CD14-positive monocyte (primary cell): ENCODE results near the gene ZDHHC17. TPM values are rescaled to one million over a fixed set of nuclear protein-coding genes. Genes with fewer than 3 reads are reported as not detected.

Experiments
- DNase-seq, 3 donors: peaks; one replicate each; pipeline ENCODE4 v3.0.0-alpha.2; 2011 to 2022
- H2AFZ ChIP-seq: 2 replicates; pipeline ENCODE4 v1.6.0; 2012; ENCODE audit warnings: mild to moderate bottlenecking, low read depth, low read length, inconsistent platforms; ENCODE audit not compliant: insufficient read depth, poor library complexity, severe bottlenecking
- H3K27ac ChIP-seq, 2 donors: 1 replicate in 1 of 2; 2 replicates in 1 of 2; pipeline ENCODE4 v1.5.1; 2012 to 2013; ENCODE audit warnings: low read length in 2 of 2, control low read depth in 1 of 2, inconsistent platforms in 1 of 2, low read depth in 1 of 2, mild to moderate bottlenecking in 1 of 2
- H3K27me3 ChIP-seq, 2 donors: one replicate each; pipeline versions ENCODE4 v1.6.0 to v1.6.1; 2011 to 2013; ENCODE audit warnings: low read length in 2 of 2; ENCODE audit not compliant: control insufficient read depth in 2 of 2, insufficient read depth in 2 of 2
- H3K36me3 ChIP-seq, 2 donors: replicated peaks in 1 of 2; 1 replicate in 1 of 2; 2 replicates in 1 of 2; pipeline versions ENCODE4 v1.5.1 to v1.6.1; 2012 to 2013; ENCODE audit warnings: low read length in 2 of 2, control low read depth in 1 of 2, inconsistent platforms in 1 of 2, mild to moderate bottlenecking in 1 of 2; ENCODE audit not compliant: insufficient read depth in 2 of 2, control insufficient read depth in 1 of 2
- H3K4me1 ChIP-seq, 2 donors: 1 replicate in 1 of 2; 2 replicates in 1 of 2; pipeline versions ENCODE4 v1.5.1 to v1.6.1; 2012 to 2013; ENCODE audit warnings: low read length in 2 of 2, control low read depth in 1 of 2, inconsistent platforms in 1 of 2, mild to moderate bottlenecking in 1 of 2, moderate library complexity in 1 of 2; ENCODE audit not compliant: insufficient read depth in 2 of 2, control insufficient read depth in 1 of 2
- H3K4me2 ChIP-seq: replicated peaks from 2 replicates; pipeline ENCODE3; 2012; ENCODE audit warnings: low read length, moderate library complexity, mild to moderate bottlenecking; ENCODE audit not compliant: poor library complexity, severe bottlenecking; ENCODE audit errors: extremely low read depth
- H3K4me3 ChIP-seq, 3 experiments: fragments of 200-600 bp in 1 of 3; sonication (generic) in 1 of 3; replicated peaks in 1 of 3; 1 replicate in 2 of 3; 2 replicates in 1 of 3; pipeline ENCODE4 v1.5.1; 2011 to 2013; ENCODE audit warnings: low read length in 3 of 3, mild to moderate bottlenecking in 3 of 3, control low read depth in 2 of 3, low read depth in 2 of 3, inconsistent platforms in 1 of 3, moderate library complexity in 1 of 3
- H3K79me2 ChIP-seq: 2 replicates; pipeline ENCODE4 v1.6.0; 2012; ENCODE audit warnings: mild to moderate bottlenecking, control low read depth, inconsistent platforms, low read length, moderate library complexity; ENCODE audit not compliant: insufficient read depth
- H3K9ac ChIP-seq: 2 replicates; pipeline ENCODE4 v1.6.0; 2017; ENCODE audit warnings: low read length, mild to moderate bottlenecking; ENCODE audit not compliant: insufficient read depth, poor library complexity, severe bottlenecking
- H3K9me3 ChIP-seq, 2 donors: replicated peaks in 1 of 2; 1 replicate in 1 of 2; 2 replicates in 1 of 2; pipeline versions ENCODE4 v1.5.1 to v1.6.1; 2012 to 2013; ENCODE audit warnings: low read length in 2 of 2, control low read depth in 1 of 2; ENCODE audit not compliant: control insufficient read depth in 1 of 2, insufficient read depth in 1 of 2
- H4K20me1 ChIP-seq: 2 replicates; pipeline ENCODE4 v1.6.0; 2012; ENCODE audit warnings: mild to moderate bottlenecking, low read length, control low read depth, moderate library complexity; ENCODE audit not compliant: insufficient read depth
- H3K27ac Mint-ChIP-seq, 7 donors: one replicate each; pipeline ENCODE4 v1.8.0; 2020; ENCODE audit warnings: mild to moderate bottlenecking in 7 of 7, mixed read lengths in 7 of 7, moderate library complexity in 6 of 7, inconsistent platforms in 2 of 7
- H3K27me3 Mint-ChIP-seq, 3 donors: one replicate each; pipeline ENCODE4 v1.8.0; 2021 to 2022; ENCODE audit warnings: low read depth in 3 of 3, mild to moderate bottlenecking in 3 of 3, mixed read lengths in 3 of 3, moderate library complexity in 3 of 3, inconsistent platforms in 1 of 3
- H3K36me3 Mint-ChIP-seq, 2 donors: one replicate each; pipeline ENCODE4 v1.8.0; 2020; ENCODE audit warnings: mixed read lengths in 2 of 2, inconsistent platforms in 1 of 2, mild to moderate bottlenecking in 1 of 2
- H3K4me1 Mint-ChIP-seq: one replicate; pipeline ENCODE4 v1.8.0; 2020; ENCODE audit warnings: mild to moderate bottlenecking, mixed read lengths
- H3K4me3 Mint-ChIP-seq, 2 donors: one replicate each; pipeline ENCODE4 v1.8.0; 2020; ENCODE audit warnings: mild to moderate bottlenecking in 2 of 2, mixed read lengths in 2 of 2, moderate library complexity in 1 of 2
- H3K9me3 Mint-ChIP-seq, 7 donors: one replicate each; pipeline ENCODE4 v1.8.0; 2020 to 2022; ENCODE audit warnings: mixed read lengths in 7 of 7, mild to moderate bottlenecking in 6 of 7, moderate library complexity in 6 of 7, inconsistent platforms in 2 of 7
- CTCF ChIP-seq: fragments of 200-600 bp; IDR thresholded peaks from one replicate; pipeline ENCODE4 v1.8.0; 2022; ENCODE audit warnings: antibody characterized with exemption, mild to moderate bottlenecking
- WGBS: methylation state at CpG from one replicate; pipeline ENCODE4 v1.1.5; 2013; ENCODE audit warnings: missing lambda C conversion rate; ENCODE audit not compliant: insufficient coverage; 5-methylcytosine and 5-hydroxymethylcytosine counted together
- intact Hi-C, 2 donors: fragments of 100-400 bp; cut with micrococcal nuclease; formaldehyde crosslinking; loops; one replicate each; pipeline versions ENCODE4 v1.15.0 to v1.15.1; 2023
- polyA plus RNA-seq, 3 donors: library from polyadenylated mRNA; depleted of rRNA in 1 of 3; unstranded in 2 of 3; stranded (reverse) in 1 of 3; fragments of 300-500 nt in 2 of 3; fragments of >200 nt in 1 of 3; fragmentation: Illumina TruSeq in 2 of 3; gene quantifications; 1 replicate in 2 of 3; 2 replicates in 1 of 3; pipeline ENCODE4 v1.2.3, GENCODE V29; 2012 to 2021

The ZDHHC17 gene
- polyA plus RNA-seq, 3 donors: 4.6 to 31.4 (median 9.3) TPM

- Histone ChIP-seq H3K4me2 (no peak overlapping the region), H3K9me3 (no peaks in the 10 kb centered on the region), H3K27me3 (no peaks in the 10 kb centered on the region), H3K4me1 (no peaks in the 10 kb centered on the region), H3K4me3 (no peak overlapping the region), H4K20me1 (peaks cover 66% of the 10 kb centered on the region), H3K9ac (no peak overlapping the region), H3K79me2 (peaks cover 61% of the 10 kb centered on the region), H2AFZ (no peak overlapping the region), H3K36me3 (no peaks in the 10 kb centered on the region), H3K27ac (no peak overlapping the region)
- H3K27ac Mint-ChIP-seq: no peak overlapping the region
- H3K4me3 Mint-ChIP-seq: no peak overlapping the region
- peaks cover 0 to 5% (median 0%) of the 10 kb centered on the region in 7 donors for H3K9me3 Mint-ChIP-seq
- no peak for TF ChIP-seq CTCF
- H3K27me3 Mint-ChIP-seq: no peaks in the 10 kb centered on the region
- H3K4me1 Mint-ChIP-seq: peaks cover 1% of the 10 kb centered on the region
- no peak for DNase-seq
- intact Hi-C loops: loop anchor here (2.0 to 5.0 kb wide), 2 partner anchors 167 kb away; no protein-coding TSS in a partner anchor
- peaks cover under 1 to 2% of the 10 kb centered on the region in 2 donors for H3K36me3 Mint-ChIP-seq
- WGBS: 88% methylated on average over 1 of the region's 3 CpGs
Observed at GRCh38 chr12:76789335-76790050, 25.6 kb downstream of the ZDHHC17 start.

DNA sequence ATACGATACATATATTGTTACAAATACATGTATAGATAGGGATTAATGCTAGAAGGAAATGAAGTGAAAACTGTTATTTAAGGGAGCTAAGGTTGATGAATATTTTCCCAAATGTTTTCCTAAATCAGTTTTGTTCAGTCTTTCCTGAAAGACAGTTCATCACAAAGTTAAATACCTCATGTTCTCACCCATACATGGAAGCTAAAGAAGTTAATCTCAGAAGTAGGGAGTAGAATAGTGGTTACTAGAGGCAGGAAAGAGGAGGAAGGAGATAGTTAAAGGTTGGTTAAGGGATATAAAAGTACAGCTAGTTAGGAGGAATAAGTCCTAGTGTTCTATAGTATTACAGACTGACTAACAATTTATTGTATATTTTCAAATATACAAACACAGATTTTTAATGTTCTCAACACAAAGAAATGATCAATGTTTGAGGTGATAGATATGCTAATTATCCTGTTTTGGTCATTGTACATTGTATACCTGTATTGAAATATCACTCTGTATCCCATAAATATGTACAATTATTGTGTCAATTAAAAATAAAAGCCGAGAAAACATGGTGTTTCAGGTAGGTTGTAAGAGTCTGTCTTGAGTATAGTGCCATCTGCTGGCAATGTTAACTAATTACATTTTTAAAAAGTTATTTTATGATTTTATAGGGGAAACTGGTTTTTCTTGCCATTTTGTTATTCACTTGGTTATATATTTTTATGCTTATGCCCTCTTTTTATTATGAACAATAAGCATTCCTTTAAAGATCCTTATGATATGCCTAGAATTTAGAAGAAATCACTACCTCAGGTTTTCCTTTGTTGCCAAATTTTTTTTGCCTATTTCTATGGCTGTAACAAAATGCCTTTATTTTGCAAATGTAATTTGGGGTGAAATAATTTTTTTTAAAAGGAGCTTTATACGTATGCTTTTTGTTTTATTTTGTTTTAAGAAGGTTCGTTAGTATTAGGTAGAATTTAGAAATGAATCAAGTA lies 26.9 kb downstream of the ZDHHC17 start:
- Mint-ChIP-seq H3K27me3 (no peaks in the 10 kb centered on the region), H3K36me3 (peaks cover 0 to under 1% of the 10 kb centered on the region in 2 donors), H3K27ac (no peak overlapping the region), H3K4me3 (no peak overlapping the region), H3K4me1 (peaks cover 1% of the 10 kb centered on the region), H3K9me3 (peaks cover 0 to 5% (median 0%) of the 10 kb centered on the region in 7 donors)
- Histone ChIP-seq H3K4me3 (no peak overlapping the region), H4K20me1 (peaks cover 70% of the 10 kb centered on the region), H3K27ac (no peak overlapping the region), H3K79me2 (peaks cover 63% of the 10 kb centered on the region), H3K4me2 (no peak overlapping the region), H2AFZ (no peak overlapping the region), H3K9me3 (no peaks in the 10 kb centered on the region), H3K4me1 (no peaks in the 10 kb centered on the region), H3K36me3 (no peaks in the 10 kb centered on the region), H3K27me3 (no peaks in the 10 kb centered on the region), H3K9ac (no peak overlapping the region)
- intact Hi-C loops: loop anchor here (2.0 to 5.0 kb wide), 2 partner anchors 168 to 169 kb away; no protein-coding TSS in a partner anchor
- DNase-seq: peak; percentile 10 to 48 (median 15)
- no CpG with 5 or more reads among the region's 4 CpGs for WGBS
- TF ChIP-seq CTCF: peak; percentile 84
